PC-3 (cell line): ENCODE data around the gene ACP2.

Experiments
- EZH2phosphoT487 ChIP-seq: fragments of 300-600 bp; sonication (generic); IDR thresholded peaks from 2 replicates; pipeline ENCODE4 v1.6.1; 2018; ENCODE audit warnings: mild to moderate bottlenecking, antibody characterized with exemption, low read length, borderline replicate concordance
- TF ChIP-seq, protein P1 (sequence below): fragments of 300-600 bp; sonication (generic); conservative IDR thresholded peaks from 2 replicates; pipeline ENCODE4 v1.5.1; 2017; ENCODE audit warnings: antibody characterized with exemption, low read depth, mild to moderate bottlenecking, low read length

DNA sequence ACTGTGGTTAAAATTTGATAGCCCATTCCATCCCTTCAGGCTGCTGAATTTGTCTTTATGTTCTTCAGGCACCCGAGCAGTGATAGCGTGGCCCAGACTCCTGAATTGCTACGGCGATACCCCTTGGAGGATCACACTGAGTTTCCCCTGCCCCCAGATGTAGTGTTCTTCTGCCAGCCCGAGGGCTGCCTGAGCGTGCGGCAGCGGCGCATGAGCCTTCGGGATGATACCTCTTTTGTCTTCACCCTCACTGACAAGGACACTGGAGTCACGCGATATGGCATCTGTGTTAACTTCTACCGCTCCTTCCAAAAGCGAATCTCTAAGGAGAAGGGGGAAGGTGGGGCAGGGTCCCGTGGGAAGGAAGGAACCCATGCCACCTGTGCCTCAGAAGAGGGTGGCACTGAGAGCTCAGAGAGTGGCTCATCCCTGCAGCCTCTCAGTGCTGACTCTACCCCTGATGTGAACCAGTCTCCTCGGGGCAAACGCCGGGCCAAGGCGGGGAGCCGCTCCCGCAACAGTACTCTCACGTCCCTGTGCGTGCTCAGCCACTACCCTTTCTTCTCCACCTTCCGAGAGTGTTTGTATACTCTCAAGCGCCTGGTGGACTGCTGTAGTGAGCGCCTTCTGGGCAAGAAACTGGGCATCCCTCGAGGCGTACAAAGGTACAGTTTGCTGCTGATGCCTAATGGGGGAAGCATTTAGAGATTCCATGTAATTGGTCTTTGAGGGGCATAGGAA is 26.1 kb upstream of the ACP2 start:
- TF ChIP-seq EZH2phosphoT487, result no peak
- TF ChIP-seq, protein P1, sequence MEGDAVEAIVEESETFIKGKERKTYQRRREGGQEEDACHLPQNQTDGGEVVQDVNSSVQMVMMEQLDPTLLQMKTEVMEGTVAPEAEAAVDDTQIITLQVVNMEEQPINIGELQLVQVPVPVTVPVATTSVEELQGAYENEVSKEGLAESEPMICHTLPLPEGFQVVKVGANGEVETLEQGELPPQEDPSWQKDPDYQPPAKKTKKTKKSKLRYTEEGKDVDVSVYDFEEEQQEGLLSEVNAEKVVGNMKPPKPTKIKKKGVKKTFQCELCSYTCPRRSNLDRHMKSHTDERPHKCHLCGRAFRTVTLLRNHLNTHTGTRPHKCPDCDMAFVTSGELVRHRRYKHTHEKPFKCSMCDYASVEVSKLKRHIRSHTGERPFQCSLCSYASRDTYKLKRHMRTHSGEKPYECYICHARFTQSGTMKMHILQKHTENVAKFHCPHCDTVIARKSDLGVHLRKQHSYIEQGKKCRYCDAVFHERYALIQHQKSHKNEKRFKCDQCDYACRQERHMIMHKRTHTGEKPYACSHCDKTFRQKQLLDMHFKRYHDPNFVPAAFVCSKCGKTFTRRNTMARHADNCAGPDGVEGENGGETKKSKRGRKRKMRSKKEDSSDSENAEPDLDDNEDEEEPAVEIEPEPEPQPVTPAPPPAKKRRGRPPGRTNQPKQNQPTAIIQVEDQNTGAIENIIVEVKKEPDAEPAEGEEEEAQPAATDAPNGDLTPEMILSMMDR, result no peak
